GM23248 (cell line): ENCODE data around the gene RPE. TPM values are rescaled to one million over a fixed set of nuclear protein-coding genes. Genes with fewer than 3 reads are reported as not detected.

Experiments used
- DNase-seq: peaks from one replicate; pipeline ENCODE4 v3.0.0-alpha.2; 2015
- H2AFZ ChIP-seq: fragments of 200-600 bp; sonication (generic); 2 replicates; pipeline ENCODE4 v1.6.1; 2016; ENCODE audit warnings: antibody characterized with exemption
- H3F3A ChIP-seq: fragments of 200-600 bp; sonication (generic); 2 replicates; pipeline ENCODE4 v1.6.1; 2016; ENCODE audit warnings: mild to moderate bottlenecking, antibody characterized with exemption, mixed run types; ENCODE audit not compliant: insufficient read depth
- H3K27ac ChIP-seq: fragments of 200-600 bp; sonication (generic); 2 replicates; pipeline ENCODE4 v1.5.1; 2016; ENCODE audit warnings: mild to moderate bottlenecking
- H3K27me3 ChIP-seq: fragments of 200-600 bp; sonication (generic); replicated peaks from 2 replicates; pipeline ENCODE4 v1.6.1; 2016; ENCODE audit warnings: mild to moderate bottlenecking; ENCODE audit not compliant: insufficient read depth
- H3K36me3 ChIP-seq: fragments of 200-600 bp; sonication (generic); 2 replicates; pipeline ENCODE4 v1.6.1; 2016; ENCODE audit warnings: low read depth, mild to moderate bottlenecking
- H3K4me1 ChIP-seq: fragments of 200-600 bp; sonication (generic); 2 replicates; pipeline ENCODE4 v1.6.1; 2016; ENCODE audit warnings: mild to moderate bottlenecking; ENCODE audit not compliant: insufficient read depth
- H3K4me2 ChIP-seq: fragments of 200-600 bp; sonication (generic); one replicate; pipeline ENCODE4 v1.6.1; 2016; ENCODE audit warnings: mild to moderate bottlenecking; ENCODE audit not compliant: unreplicated experiment
- H3K4me3 ChIP-seq: fragments of 200-600 bp; sonication (generic); 2 replicates; pipeline ENCODE4 v1.5.1; 2016; ENCODE audit warnings: mild to moderate bottlenecking
- H3K79me2 ChIP-seq: fragments of 200-600 bp; sonication (generic); 2 replicates; pipeline ENCODE4 v1.6.1; 2016; ENCODE audit warnings: mild to moderate bottlenecking; ENCODE audit not compliant: insufficient read depth
- H3K9ac ChIP-seq: fragments of 200-600 bp; sonication (generic); 2 replicates; pipeline ENCODE4 v1.6.1; 2016; ENCODE audit warnings: mild to moderate bottlenecking
- H3K9me2 ChIP-seq: fragments of 200-600 bp; sonication (generic); 2 replicates; pipeline ENCODE4 v1.6.1; 2016; ENCODE audit warnings: mixed run types, mild to moderate bottlenecking, moderate library complexity; ENCODE audit not compliant: insufficient read depth
- H3K9me3 ChIP-seq: fragments of 200-600 bp; sonication (generic); one replicate; pipeline ENCODE4 v1.6.1; 2017; ENCODE audit warnings: low read depth
- H4K20me1 ChIP-seq: fragments of 200-600 bp; sonication (generic); 2 replicates; pipeline ENCODE4 v1.6.0; 2016; ENCODE audit not compliant: insufficient read depth
- EZH2 ChIP-seq: fragments of 200-600 bp; sonication (generic); IDR thresholded peaks from 2 replicates; pipeline ENCODE4 v1.6.1; 2018; ENCODE audit warnings: antibody characterized with exemption, mild to moderate bottlenecking; ENCODE audit not compliant: insufficient read depth, poor library complexity, severe bottlenecking
- EZH2phosphoT487 ChIP-seq: fragments of 200-600 bp; sonication (generic); IDR thresholded peaks from 2 replicates; pipeline ENCODE4 v1.6.1; 2018; ENCODE audit warnings: antibody characterized with exemption, moderate library complexity, mild to moderate bottlenecking, low read depth; ENCODE audit not compliant: insufficient read depth
- WGBS, 2 experiments: methylation state at CpG; one replicate each; pipeline ENCODE4 v1.1.6; 2015 to 2017; ENCODE audit warnings: low lambda C conversion rate in 2 of 2, low coverage in 1 of 2; ENCODE audit errors: missing lambda C conversion rate in 2 of 2; 5-methylcytosine and 5-hydroxymethylcytosine counted together
- in situ Hi-C: fragments of 300-500 bp; cut with MboI; formaldehyde crosslinking; loops from 2 replicates; pipeline ENCODE4 v1.15.0; 2020
- polyA plus RNA-seq: library from polyadenylated mRNA; unstranded; fragments of >200 nt; fragmentation: Nextera tagmentation; extraction: Ambion mirVana; gene quantifications from 2 replicates; pipeline ENCODE4 v1.2.1, GENCODE V29; 2016
- total RNA-seq: library from RNA; depleted of rRNA; stranded (reverse); fragments of >200 nt; shearing (Covaris generic); gene quantifications from 2 replicates; pipeline ENCODE4 v1.2.3, GENCODE V29; 2014; rRNA removed

RPE gene
- total RNA-seq = 80.9 and 100.0 TPM in 2 replicates
- polyA plus RNA-seq = 51.4 and 51.9 TPM in 2 replicates

DNA sequence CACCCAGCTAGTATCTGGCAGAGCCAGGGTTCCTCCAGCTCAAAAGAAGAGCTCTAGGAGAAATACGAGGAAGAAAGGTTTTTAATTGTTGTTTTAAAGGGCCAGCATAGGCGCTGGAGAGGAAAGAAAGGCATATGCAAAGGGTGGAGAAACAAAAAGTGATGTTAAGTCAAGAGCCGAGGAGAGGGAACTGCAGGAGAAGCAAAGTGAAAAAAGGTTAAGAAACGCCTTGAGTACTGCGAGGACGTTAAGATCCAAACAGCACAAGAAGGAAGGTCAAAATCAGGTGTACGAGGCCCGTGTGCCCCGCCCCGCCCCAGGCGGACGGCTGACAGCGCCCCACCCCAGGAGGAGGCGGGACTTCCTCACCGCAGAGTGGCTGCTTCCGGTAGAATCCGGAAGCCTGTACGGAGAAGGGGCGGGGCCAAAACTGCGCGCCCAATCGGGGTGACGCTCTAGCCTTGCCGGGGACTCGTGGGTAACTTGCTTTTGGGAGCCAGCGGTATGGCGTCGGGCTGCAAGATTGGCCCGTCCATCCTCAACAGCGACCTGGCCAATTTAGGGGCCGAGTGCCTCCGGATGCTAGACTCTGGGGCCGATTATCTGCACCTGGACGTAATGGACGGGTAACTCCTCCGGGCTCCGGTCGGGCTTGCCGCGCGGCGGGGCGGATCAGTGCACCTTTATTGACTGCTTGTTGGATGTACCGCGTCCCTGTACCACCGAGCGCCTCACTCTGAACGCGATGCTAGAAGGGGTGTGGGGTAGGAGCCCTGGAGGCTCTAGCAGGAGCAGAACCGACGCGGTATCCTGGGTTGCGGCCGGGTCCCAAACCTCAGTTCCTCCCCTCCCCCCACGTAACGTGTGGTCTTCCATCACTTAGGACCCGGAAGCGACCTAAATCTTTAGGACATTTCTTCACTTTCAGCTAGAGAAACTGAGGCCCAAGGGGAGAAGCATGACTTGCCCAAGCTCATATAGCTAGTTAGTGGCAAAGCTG, at the start of gene RPE:
RPE (plus strand) TSS at position 481 of the 1,000 bp plus-strand sequence; CDS start at position 505, 24 bp downstream.
- Histone ChIP-seq H3K4me3 (peak within 1 kb of the TSS; percentile 94), H3F3A (peaks cover 3% of the 10 kb centered on the region; the same call in 1 of the 2 replicates), H3K9ac (peak within 1 kb of the TSS; percentile 89), H3K9me2 (no peaks in the 10 kb centered on the region), H3K4me1 (peaks cover 32% of the 10 kb centered on the region), H3K27me3 (no peaks in the 10 kb centered on the region), H4K20me1 (no peaks in the 10 kb centered on the region), H3K36me3 (no peaks in the 10 kb centered on the region), H3K4me2 (peak within 1 kb of the TSS; percentile 98), H3K79me2 (peaks cover 50% of the 10 kb centered on the region), H2AFZ (peak within 1 kb of the TSS; percentile 100), H3K9me3 (no peaks in the 10 kb centered on the region), H3K27ac (peak within 1 kb of the TSS; percentile 57)
- WGBS, 2 experiments = 0 to 1% methylated on average over 44 to 55 of the region's 58 CpGs
- TF ChIP-seq EZH2 (no peak), EZH2phosphoT487 (no peak)
- peak; percentile 98 for DNase-seq
- in situ Hi-C loops = no loop called here

GRCh38 chr2:209956271-209956670, 46.2 kb upstream of the RPE start:
- H3K36me3 ChIP-seq = no peaks in the 10 kb centered on the region
- H3K4me1 ChIP-seq = no peaks in the 10 kb centered on the region
- no peaks in the 10 kb centered on the region for H3K9me3 ChIP-seq
- H3K4me3 ChIP-seq = no peak overlapping the region
- H3K27ac ChIP-seq = no peak overlapping the region
- WGBS, 2 experiments = 86 to 88% methylated on average over 2 of the region's 2 CpGs
- no peaks in the 10 kb centered on the region for H4K20me1 ChIP-seq
- H3K4me2 ChIP-seq = no peak overlapping the region
- no peaks in the 10 kb centered on the region for H3K79me2 ChIP-seq
- in situ Hi-C loops = loop anchor here (25.0 kb wide), 2 partner anchors 619 to 1544 kb away; partner anchors contain the start of gene PTH2R
- no peak overlapping the region for H2AFZ ChIP-seq
- TF ChIP-seq EZH2 (no peak), EZH2phosphoT487 (no peak)
- no peaks in the 10 kb centered on the region for H3F3A ChIP-seq
- no peak overlapping the region for H3K9ac ChIP-seq
- no peaks in the 10 kb centered on the region for H3K27me3 ChIP-seq
- no peak for DNase-seq
- H3K9me2 ChIP-seq = no peaks in the 10 kb centered on the region

DNA sequence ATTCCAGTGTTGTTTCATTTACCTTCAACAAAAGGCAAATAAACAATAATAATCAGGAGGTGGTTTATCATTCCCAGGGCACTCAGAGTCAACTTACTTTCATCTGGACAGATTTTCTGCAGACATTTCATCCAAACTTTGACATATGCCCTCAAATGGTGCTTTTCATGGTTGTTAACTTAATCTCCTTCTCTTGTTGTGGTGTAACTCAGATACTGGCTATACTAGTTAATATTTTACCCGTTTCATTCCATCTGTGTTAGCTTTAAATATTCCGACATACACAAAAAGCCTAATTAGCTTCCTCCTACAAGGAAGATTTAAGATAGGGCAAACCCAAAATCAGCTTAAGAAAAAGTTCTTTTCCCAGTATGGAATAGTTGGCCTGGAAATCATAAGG, 44.4 kb upstream of the RPE start:
- WGBS, 2 experiments = 44 to 48% methylated on average over 2 of the region's 2 CpGs
- Histone ChIP-seq H3K27ac (no peak overlapping the region), H4K20me1 (no peaks in the 10 kb centered on the region), H3K4me2 (no peak overlapping the region), H3K27me3 (no peaks in the 10 kb centered on the region), H3K4me1 (no peaks in the 10 kb centered on the region), H3K9ac (no peak overlapping the region), H3F3A (no peaks in the 10 kb centered on the region), H3K4me3 (no peak overlapping the region), H3K9me2 (no peaks in the 10 kb centered on the region), H3K79me2 (no peaks in the 10 kb centered on the region), H2AFZ (no peak overlapping the region), H3K36me3 (no peaks in the 10 kb centered on the region), H3K9me3 (no peaks in the 10 kb centered on the region)
- in situ Hi-C loops = loop anchor here (25.0 kb wide), 2 partner anchors 621 to 1546 kb away; partner anchors contain the start of gene PTH2R
- no peak for DNase-seq
- TF ChIP-seq EZH2 = no peak
- no peak for TF ChIP-seq EZH2phosphoT487

GRCh38 chr2:209960045-209960444, 42.4 kb upstream of the RPE start:
- no peak overlapping the region for H3K4me2 ChIP-seq
- no peaks in the 10 kb centered on the region for H3K9me2 ChIP-seq
- no peaks in the 10 kb centered on the region for H3K9me3 ChIP-seq
- H3K36me3 ChIP-seq = no peaks in the 10 kb centered on the region
- no peaks in the 10 kb centered on the region for H4K20me1 ChIP-seq
- H3K9ac ChIP-seq = no peak overlapping the region
- no peaks in the 10 kb centered on the region for H3K4me1 ChIP-seq
- in situ Hi-C loops = loop anchor here (25.0 kb wide), 2 partner anchors 623 to 1548 kb away; partner anchors contain the start of gene PTH2R
- H3K27me3 ChIP-seq = no peaks in the 10 kb centered on the region
- TF ChIP-seq EZH2 (no peak), EZH2phosphoT487 (no peak)
- H3K27ac ChIP-seq = no peak overlapping the region
- WGBS, 2 experiments = 63 to 70% methylated on average over 7 of the region's 7 CpGs
- DNase-seq = no peak
- no peak overlapping the region for H3K4me3 ChIP-seq
- H2AFZ ChIP-seq = no peak overlapping the region
- H3K79me2 ChIP-seq = no peaks in the 10 kb centered on the region
- no peaks in the 10 kb centered on the region for H3F3A ChIP-seq
